ENCODE data around the gene PLXNA2.

Gene PLXNA2

GRCh38 chr1:208240662-208241355 lies 3.4 kb downstream of the PLXNA2 start:
- no peak for DNase-seq

- no peak for DNase-seq
These were observed 4.5 kb downstream of the PLXNA2 start for GRCh38 chr1:208239473-208240381.

GRCh38 chr1:208238710-208239472 lies 5.3 kb downstream of the PLXNA2 start:
- DNase-seq, result peak; percentile 34

- no peak for DNase-seq
These were observed 6.9 kb downstream of the PLXNA2 start for GRCh38 chr1:208237241-208237640.

GRCh38 chr1:208235982-208236761 lies 8.0 kb downstream of the PLXNA2 start:
- peak; percentile 24 for DNase-seq

- no peak for DNase-seq
These were observed 8.7 kb downstream of the PLXNA2 start for GRCh38 chr1:208235356-208235981.

GRCh38 chr1:208234721-208235120 lies 9.5 kb downstream of the PLXNA2 start:
- no peak for DNase-seq

GRCh38 chr1:208233978-208234377 lies 10.2 kb downstream of the PLXNA2 start:
- no peak for DNase-seq

GRCh38 chr1:208233546-208233945 lies 10.6 kb downstream of the PLXNA2 start:
- no peak for DNase-seq

GRCh38 chr1:208232662-208233038 lies 11.5 kb downstream of the PLXNA2 start:
- no peak for DNase-seq

- DNase-seq, result no peak
These were observed 12.1 kb downstream of the PLXNA2 start for GRCh38 chr1:208231881-208232661.

- DNase-seq, result no peak
These were observed 13.3 kb downstream of the PLXNA2 start for GRCh38 chr1:208230668-208231529.

GRCh38 chr1:208228550-208228949 lies 15.6 kb downstream of the PLXNA2 start:
- DNase-seq, result no peak

- no peak for DNase-seq
These were observed 16.2 kb downstream of the PLXNA2 start for GRCh38 chr1:208228026-208228425.

- no peak for DNase-seq
These were observed 16.8 kb downstream of the PLXNA2 start for GRCh38 chr1:208227366-208227765.

GRCh38 chr1:208225954-208226937 lies 17.9 kb downstream of the PLXNA2 start:
- DNase-seq, result no peak

GRCh38 chr1:208224192-208224713 lies 19.9 kb downstream of the PLXNA2 start:
- no peak for DNase-seq

- DNase-seq, result no peak
These were observed 21.0 kb downstream of the PLXNA2 start for GRCh38 chr1:208223136-208223535.
